Activated CD4-positive, alpha-beta T cell treated with anti-CD3 and anti-CD28 coated beads, Interleukin-2, amount 50 U/mL, for 48 hours (primary cell): ENCODE measurements around the gene ACKR3.

Experiments used
- DNase-seq, 2 experiments: peaks; one replicate each; pipeline ENCODE4 v3.0.0-alpha.2; 2020

The ACKR3 gene

DNA sequence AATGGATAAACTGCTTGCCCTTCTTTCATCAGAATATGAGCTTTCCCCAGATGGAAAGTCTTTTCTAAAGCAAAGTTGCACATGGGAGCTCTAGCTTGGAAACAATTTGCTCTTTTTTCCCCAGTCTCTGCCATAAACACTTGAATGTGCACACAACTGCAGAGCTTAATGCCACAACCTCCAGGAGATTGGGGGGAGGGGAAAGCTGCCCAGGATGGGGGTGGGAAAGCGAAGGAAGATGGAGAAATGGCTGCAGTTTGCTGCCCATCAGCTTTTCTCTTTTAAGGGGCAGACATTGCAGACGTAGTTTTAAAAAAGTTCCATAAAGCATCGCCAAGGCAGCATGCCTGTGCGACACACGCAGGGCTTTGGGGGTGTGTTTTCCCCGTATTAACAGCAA is 1.5 kb downstream of the ACKR3 start:
- DNase-seq: no peak

GRCh38 chr2:236572482-236572881 is 2.9 kb downstream of the ACKR3 start:
- no peak for DNase-seq

- no peak for DNase-seq
Observed at GRCh38 chr2:236573066-236573929, 3.7 kb downstream of the ACKR3 start.

- no peak for DNase-seq
Observed at GRCh38 chr2:236574000-236574399, 4.4 kb downstream of the ACKR3 start.

DNA sequence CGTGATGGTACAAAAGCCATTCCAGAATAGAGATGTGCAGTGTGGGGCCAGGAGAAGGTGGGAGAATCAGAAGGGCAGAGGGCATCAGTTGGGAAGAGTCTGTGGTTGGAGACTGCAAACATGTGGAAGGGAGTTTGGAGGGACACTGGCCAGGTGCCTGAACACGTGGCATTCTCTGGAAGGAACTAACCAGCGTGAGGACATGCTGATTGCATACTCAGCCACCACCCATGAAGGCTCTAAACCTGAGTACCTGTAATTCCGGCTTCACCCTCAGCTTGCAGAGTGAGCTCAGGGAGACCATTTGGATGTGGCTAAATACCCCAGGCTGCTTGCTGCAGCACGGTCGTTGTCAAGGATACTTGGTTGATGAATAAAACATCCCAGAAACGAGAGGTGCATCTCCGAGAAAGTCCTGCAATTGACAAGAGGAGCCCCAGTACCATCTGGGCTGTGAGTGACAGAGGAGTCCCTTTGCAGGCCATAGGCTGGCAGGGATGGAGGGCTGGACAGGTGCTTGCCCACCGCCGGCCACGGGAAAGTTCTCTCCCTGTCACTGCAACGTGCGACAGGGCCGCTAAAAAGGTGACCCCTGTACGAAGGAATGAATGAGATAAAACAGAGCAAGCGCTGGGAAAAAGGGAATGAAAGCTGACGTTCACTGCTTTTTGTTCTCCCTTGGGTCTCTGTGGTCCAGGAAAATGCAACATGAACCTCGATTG is 5.0 kb downstream of the ACKR3 start:
- no peak for DNase-seq

- no peak for DNase-seq
Observed at GRCh38 chr2:236575510-236575909, 5.9 kb downstream of the ACKR3 start.

DNA sequence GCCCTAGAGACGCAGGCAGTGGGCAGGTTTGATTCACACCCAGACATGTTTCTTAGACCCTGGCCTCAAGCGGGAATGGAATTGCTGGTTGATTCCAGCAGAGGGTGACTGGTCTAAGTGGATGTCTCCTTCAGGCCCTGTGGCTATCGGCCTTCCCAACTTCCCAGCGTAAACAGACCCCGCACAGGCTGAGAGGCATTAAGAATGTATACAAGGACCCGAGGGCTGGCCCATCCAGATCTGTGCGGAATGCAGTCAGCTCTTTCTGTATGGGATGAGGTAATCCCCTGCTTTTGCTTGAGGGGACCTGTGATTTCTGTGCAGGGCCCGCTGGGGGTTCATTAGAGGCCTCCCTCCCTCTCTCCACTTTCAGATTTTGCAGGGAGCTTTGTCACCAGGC is 6.5 kb downstream of the ACKR3 start:
- DNase-seq: no peak

- no peak for DNase-seq
Observed at GRCh38 chr2:236576953-236577352, 7.3 kb downstream of the ACKR3 start.

- no peak for DNase-seq
Observed at GRCh38 chr2:236577481-236578410, 8.1 kb downstream of the ACKR3 start.

GRCh38 chr2:236578411-236578846 is 8.8 kb downstream of the ACKR3 start:
- no peak for DNase-seq

DNA sequence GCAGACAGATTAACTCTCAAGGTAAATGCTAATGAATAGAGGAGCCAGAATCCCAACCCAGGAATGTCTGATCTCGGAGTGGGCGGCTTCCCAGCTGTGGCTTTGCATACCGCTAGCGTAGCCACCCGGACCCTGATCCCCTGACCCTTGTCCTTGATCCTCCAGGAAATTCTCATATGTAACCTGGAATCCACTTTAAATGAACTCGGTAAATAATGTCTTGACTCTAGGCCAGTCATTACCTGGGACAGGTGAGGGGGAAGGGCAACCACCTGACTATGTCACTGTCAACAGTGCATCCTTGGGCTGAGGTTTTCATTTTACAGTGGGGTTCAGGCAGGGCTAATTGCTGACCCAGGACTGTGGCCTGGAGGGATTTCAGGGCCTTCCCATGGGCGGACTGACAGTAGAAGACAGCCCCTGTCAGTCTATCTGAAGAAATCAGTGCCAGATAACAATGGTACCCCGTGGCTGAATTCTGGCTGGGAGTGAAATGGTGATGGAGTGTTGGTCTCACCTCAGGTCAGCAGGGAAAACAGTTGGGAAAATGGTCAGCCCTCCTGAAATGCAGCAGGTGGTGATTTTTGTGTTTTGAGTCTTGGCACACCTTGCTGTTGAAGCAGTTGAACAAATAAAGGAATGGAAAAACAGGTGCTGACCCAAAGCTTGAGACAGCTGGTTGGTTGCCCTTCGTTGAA is 9.6 kb downstream of the ACKR3 start:
- DNase-seq: no peak

DNA sequence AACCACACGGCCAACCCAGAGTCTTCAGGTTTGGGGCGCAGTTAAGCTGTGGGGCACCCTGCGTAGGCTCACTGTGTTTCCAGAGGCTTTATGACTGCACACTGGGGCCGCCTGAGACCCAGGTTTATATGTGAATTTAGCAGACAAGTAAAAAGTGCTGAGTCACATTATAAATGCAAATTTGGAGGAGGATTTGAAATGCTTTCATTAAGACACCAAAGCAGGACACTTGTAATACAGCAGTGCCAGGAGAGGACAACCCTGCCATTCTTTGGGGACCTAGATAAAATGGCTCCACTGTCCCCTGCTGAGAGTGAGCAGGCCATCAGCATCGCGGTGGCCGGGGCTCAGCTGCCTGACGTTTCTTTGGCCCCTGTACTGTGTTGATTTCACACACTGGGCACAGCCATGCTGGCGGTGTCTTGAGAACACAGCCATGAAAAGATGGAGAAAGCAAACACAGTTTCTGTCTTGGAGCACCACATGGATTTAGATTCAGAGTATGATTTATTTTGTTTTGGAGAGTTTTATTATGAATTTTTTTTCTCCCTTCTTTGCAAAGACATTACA is 10.2 kb downstream of the ACKR3 start:
- DNase-seq: no peak

- DNase-seq: no peak
Observed at GRCh38 chr2:236580746-236581355, 11.2 kb downstream of the ACKR3 start.

DNA sequence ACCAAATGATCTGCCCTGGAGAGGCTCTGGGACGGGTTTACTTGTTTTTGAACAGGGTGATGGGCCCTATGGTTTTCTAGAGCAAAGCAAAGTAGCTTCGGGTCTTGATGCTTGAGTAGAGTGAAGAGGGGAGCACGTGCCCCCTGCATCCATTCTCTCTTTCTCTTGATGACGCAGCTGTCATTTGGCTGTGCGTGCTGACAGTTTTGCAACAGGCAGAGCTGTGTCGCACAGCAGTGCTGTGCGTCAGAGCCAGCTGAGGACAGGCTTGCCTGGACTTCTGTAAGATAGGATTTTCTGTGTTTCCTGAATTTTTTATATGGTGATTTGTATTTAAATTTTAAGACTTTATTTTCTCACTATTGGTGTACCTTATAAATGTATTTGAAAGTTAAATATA is 11.9 kb downstream of the ACKR3 start:
- no peak for DNase-seq

DNA sequence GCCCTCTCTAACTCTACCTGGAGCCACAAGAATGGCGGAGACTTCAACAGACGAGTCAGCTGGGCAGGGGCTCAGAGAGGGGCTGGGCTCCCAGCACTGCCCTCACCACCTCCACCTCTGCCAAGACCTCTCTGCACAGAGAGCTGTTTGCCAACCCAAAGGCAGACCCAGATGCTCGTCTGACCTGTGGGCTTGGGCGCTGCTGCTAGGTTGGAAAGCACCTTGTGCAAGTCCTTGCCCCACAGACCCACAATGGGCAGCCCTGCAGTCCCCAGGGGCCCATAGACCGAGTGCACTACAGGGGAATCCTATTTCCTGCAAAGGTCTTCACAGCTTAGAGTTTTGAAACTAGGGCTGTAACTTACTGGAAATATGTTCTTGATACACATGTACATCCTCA is 13.3 kb downstream of the ACKR3 start:
- DNase-seq: no peak

DNA sequence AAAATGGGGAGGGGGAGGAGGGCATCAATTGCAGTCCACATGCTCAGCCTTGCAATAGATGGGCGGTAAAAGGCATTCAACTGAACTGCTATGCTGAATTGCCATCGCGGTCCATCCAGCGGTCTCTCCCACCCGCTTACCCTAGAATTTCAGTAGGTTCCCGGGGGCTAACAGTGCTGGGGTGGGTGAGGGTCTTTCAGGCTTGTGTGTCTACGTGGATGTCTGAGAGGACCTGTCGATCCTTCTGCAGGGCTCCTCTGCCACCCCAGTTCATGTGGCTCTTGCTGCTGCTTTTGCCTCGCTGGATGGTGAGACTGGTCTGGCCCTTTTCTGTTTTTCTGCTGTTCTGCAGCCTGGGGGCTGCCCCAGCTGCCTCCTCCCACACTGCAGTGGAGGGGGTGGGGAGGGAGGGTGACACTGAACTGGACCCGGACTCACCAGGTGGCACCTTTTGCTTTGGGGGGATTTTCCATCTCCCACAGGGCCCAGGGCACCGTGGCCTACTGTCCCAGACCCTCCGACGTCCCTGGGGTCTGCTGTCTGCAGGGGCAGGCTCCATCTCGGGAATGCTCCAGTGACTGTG is 14.1 kb downstream of the ACKR3 start:
- no peak for DNase-seq

GRCh38 chr2:236584521-236585384 is 15.1 kb downstream of the ACKR3 start:
- DNase-seq: no peak

- no peak for DNase-seq
Observed at GRCh38 chr2:236585966-236586365, 16.3 kb downstream of the ACKR3 start.

GRCh38 chr2:236587861-236588815 is 18.5 kb downstream of the ACKR3 start:
- no peak for DNase-seq
